ENCODE measurements around the gene RHBG. TPM values are rescaled to one million over a fixed set of nuclear protein-coding genes. Genes with fewer than 3 reads are reported as not detected.

RHBG gene
- total RNA-seq, 1 experiment from 2014 or later = 1.5 TPM

GRCh38 chr1:156416993-156417392 lies 48.0 kb downstream of the RHBG start:
- no peak overlapping the region for H3K9ac ChIP-seq (ENCODE audit: extremely low read depth, insufficient read length, low read length)
- no peak overlapping the region for H2AK5ac ChIP-seq (ENCODE audit: insufficient read length, low read length)
- H4K8ac ChIP-seq (replicated peaks; ENCODE audit: insufficient read length, low read depth, low read length) = no peak overlapping the region
- no peak overlapping the region for H3K4me2 ChIP-seq (ENCODE audit: insufficient read depth, insufficient read length, low read length)
- H2BK120ac ChIP-seq (ENCODE audit: low read depth, low read length, poor library complexity, severe bottlenecking) = no peak overlapping the region
- TF ChIP-seq CTCF (conservative IDR thresholded peaks at IDR 0.05) = no peak
- Mint-ChIP-seq H3K36me3 (ENCODE audit: insufficient read depth in 1 of 3, low read depth in 3 of 3) (peaks cover 0 to 3% (median 2%) of the 10 kb centered on the region in 3 experiments; a peak in 2 of 7 replicates), H3K9me3 (no peaks in the 10 kb centered on the region), H3K27me3 (ENCODE audit: low read depth) (peaks cover 44% of the 10 kb centered on the region), H3K27ac (no peak overlapping the region), H3K4me3 (no peak overlapping the region), H3K4me1 (peaks cover 36 to 53% of the 10 kb centered on the region in 2 experiments)
- H3K9me3 ChIP-seq (ENCODE audit: control insufficient read depth, low read depth, low read length) = no peaks in the 10 kb centered on the region
- H3K27me3 ChIP-seq (ENCODE audit: insufficient read depth, low read length) = peaks cover 12% of the 10 kb centered on the region
- no peak overlapping the region for H2BK15ac ChIP-seq (ENCODE audit: low read depth, low read length)
- H3K14ac ChIP-seq (ENCODE audit: insufficient read depth, low read length) = no peak overlapping the region
- H4K91ac ChIP-seq (ENCODE audit: insufficient read length, low read depth, low read length) = no peak overlapping the region
- no peak overlapping the region for H3K23ac ChIP-seq (ENCODE audit: insufficient read length, low read depth, low read length)
- H3K18ac ChIP-seq (ENCODE audit: insufficient read length, low read depth, low read length) = no peak overlapping the region
- H3K4ac ChIP-seq (ENCODE audit: low read depth, low read length) = no peak overlapping the region
- no peak overlapping the region for H2BK5ac ChIP-seq (ENCODE audit: insufficient read length, low read length)
- no peak overlapping the region for H3K27ac ChIP-seq (ENCODE audit: insufficient read length, low read depth, low read length)
- no peak overlapping the region for H2BK20ac ChIP-seq (ENCODE audit: low read depth, low read length, poor library complexity, severe bottlenecking)
- H4K20me1 ChIP-seq (ENCODE audit: control insufficient read depth, insufficient read depth, insufficient read length) = no peaks in the 10 kb centered on the region
- peaks cover 5% of the 10 kb centered on the region; the same call in 1 of the 2 replicates for H3K4me1 ChIP-seq (ENCODE audit: insufficient read depth, low read length)
- H2BK12ac ChIP-seq (ENCODE audit: insufficient read length, low read depth, low read length) = no peak overlapping the region
- H3T11ph ChIP-seq (ENCODE audit: low read length) = no peak overlapping the region
- H3K79me1 ChIP-seq (ENCODE audit: insufficient read depth, low read depth, low read length, poor library complexity, severe bottlenecking) = no peaks in the 10 kb centered on the region
- H3K79me2 ChIP-seq (ENCODE audit: insufficient read depth, low read length) = no peaks in the 10 kb centered on the region
- no peak for DNase-seq
- H3K56ac ChIP-seq (ENCODE audit: insufficient read length, low read depth, low read length) = no peak overlapping the region
- peaks cover 13% of the 10 kb centered on the region for H3K23me2 ChIP-seq (ENCODE audit: insufficient read length, low read depth, low read length, poor library complexity, severe bottlenecking)
- no peak overlapping the region for H2AFZ ChIP-seq (ENCODE audit: low read length)
- H4K5ac ChIP-seq (ENCODE audit: insufficient read length, low read depth, low read length) = no peak overlapping the region
- WGBS (ENCODE audit: extremely low coverage, insufficient read length, low lambda C conversion rate) = no CpG with 5 or more reads among the region's 1 CpG
